NCI-H345 treated with DMSO at 0.1 percent for 48 hours (cell line): ENCODE measurements around the gene SMYD3.
A peak's percentile ranks its signal among the peaks of the same experiment; 100 is the strongest.

ENCODE experiments used
- DNase-seq: peaks from one replicate; lab custom pipeline; 2025; ENCODE audit not compliant: unreplicated experiment; lab: John Stamatoyannopoulos, UW

Gene SMYD3

DNA sequence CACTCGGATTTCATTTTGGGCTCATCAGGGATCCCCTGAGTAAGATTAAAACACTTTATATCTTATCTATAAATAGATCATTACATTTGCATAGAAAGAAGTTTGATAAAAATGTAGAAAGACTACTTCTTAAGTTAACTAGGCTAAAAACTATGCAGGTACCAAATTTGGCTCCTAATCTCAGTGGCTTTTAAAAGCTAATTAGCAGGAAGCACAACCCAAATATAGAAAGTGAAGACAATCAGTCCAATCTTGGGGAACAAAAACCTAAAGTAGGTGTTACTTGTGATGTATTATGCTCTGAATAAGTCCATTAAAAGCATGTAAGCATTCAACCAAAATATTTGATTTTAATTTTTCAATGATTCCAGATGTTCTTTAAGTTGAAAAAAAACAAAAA lies 35.4 kb downstream of the SMYD3 start:
- DNase-seq = no peak

DNA sequence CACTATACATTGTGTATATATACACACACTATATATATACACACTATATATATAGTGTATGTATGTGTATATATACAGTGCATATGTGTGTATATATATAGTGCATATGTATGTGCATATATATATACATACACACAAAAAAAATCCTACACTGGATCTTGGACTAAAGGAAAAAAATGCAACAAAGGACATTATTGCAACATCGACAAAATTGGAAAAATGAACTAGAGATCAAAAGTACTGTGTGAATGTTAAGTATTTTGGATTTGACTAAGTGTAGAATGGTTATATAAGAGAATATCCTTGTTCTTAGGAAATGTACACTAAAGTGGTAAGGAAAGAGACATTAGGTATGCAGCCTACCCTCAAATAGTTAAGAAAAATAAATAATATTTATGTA lies 36.5 kb downstream of the SMYD3 start:
- no peak for DNase-seq

DNA sequence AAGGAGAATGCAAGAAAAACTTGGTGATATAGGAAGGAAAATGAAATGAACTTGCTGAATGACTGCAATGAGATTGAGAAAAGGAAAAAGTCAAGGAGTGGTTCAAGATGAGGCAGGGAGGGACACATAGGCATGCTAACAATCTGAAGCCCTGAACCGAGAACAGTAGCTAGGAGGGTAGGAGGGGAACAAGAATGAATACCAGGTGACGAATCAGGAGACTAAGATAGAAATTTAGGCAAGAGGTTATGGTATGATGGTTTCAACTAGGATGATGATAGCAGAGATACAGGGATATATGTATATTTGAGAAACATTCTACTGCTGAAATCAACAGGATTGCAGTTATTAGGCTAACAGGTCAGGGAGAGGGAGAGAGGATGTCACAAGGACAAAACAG lies 44.1 kb downstream of the SMYD3 start:
- no peak for DNase-seq

DNA sequence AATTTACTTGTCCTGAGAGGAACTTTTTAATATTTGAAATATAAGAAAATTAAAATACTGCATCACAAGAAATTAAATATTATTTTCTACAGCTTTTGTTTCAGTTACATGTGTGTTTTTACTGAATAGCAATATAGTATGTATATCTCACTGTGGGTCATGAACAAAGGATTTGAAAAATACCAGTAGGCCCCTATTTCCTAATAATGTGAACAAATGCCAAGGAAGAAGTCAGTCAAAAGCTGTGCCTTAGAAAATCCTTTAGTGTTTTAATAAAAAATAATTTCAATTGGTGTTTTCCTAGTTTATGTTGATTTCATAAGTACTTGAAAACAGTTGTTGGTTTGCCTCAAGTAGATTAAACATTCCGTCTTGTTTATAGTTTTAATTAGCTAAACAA lies 46.7 kb downstream of the SMYD3 start:
- no peak for DNase-seq

DNA sequence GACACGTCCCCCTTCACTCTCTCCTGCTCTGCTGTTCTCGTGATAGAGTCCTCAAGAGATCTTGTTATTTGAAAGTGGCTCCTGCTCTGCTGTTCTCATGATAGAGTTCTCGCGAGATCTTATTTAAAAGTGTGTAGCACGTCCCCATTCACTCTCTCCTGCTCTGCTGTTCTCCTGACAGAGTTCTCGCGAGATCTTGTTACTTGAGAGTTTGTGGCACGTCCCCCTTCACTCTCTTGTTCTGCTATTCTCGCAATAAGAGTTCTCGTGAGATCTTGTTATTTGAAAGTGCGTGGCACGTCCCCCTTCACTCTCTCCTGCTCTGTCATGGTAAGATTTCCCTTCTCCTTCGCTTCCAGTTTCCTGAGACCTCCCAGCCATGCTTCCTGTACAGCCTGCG lies 47.9 kb downstream of the SMYD3 start:
- no peak for DNase-seq

DNA sequence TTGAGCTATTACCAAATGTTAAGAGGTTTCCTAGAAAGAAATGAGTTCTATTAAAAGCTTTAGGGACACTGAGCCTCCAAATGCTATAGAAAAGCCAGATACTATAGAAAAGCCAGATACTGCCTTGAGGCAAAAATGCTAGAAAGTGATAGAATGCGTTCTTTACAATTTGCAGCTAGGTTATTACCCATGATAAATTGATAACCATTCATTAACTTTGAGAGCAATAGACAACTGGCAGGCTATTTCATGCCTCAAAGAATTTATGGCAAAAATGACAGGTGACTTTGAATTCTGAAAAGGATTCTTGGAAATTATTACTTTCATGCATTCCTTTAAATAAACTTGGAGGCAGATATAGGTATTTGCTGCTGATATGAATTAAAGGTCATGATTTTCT lies 51.6 kb downstream of the SMYD3 start:
- no peak for DNase-seq

DNA sequence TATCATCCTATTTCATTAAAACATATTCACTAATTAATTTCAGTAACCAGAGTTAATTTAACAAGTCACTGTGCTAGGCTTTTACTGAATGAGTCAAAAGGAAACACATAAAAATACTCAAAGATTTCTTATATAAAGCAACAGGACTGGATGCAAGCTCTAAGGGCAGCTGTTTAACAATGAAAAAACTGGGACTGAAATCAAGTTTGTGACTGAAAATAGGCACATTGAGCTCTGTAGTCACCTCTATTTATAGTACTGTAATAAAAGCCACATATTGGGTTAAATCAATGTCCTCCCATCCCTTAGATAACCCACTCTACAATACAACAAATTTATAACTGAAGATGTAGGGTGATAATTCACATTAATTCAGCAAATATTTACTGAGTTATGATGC lies 52.4 kb downstream of the SMYD3 start:
- no peak for DNase-seq

DNA sequence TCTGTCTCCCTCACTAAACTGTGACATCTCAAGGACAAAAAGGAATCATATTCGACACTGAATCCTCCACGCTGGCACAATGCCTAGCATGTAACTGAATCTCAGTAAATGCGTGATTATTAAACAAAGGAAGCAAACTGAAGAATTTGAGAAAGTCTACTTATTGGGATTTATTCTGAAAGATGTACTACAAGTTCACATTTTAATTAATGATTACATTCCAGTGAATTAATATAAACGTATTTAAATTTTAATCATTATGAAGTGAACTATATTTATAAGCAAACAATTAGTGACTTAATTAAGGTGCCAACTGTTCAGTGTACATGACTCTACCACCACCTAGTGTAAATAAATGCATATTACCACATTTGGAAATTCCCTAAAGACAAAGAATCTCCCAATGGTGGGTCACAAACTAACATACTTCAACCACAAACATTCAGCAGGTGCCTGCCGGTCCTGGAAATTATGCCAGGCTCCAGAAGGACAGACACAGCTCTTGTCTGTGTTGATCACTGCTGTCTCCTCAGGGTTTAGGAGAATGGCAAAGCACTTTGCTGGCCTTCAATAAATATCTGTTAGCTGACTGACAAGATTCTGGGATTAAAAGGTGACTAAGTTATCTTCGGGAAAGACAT lies 56.3 kb downstream of the SMYD3 start:
- peak; percentile 30 for DNase-seq

DNA sequence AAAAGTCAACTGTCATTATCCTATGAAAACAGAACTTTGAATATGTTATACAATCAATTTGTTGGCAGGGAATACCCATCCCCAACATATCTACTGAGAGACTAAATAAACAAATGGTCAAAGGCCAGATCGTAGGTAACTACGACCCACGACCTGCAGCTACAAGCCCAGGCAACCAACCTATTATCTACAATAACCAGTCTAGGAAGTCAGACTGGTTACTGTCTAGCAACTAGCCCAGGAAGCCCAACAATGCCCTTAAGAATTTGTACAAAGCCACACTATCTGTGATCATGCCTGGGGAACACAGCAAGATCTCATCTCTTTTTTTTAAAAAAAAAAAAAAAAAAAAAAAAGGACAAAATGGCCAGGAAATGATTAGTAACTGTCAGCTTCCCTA lies 58.7 kb downstream of the SMYD3 start:
- no peak for DNase-seq

DNA sequence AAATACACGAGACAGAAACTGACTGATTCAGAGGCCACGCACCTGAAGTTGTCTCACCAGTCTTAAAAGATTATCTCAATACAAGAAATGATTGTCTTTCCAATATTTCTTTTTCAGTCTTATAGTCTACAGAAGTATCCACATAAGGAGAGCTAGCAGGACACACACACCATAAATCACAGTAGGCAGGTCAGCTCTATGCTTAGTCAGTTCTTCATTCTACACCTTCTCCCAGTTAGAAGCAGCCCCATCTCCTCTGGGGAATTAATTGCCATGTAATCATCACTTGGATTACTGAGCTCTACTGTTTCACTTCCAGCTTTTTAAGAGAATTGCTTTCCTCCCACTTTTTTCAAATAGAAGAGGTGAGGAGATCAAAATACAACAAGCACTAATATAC lies 59.6 kb downstream of the SMYD3 start:
- no peak for DNase-seq

DNA sequence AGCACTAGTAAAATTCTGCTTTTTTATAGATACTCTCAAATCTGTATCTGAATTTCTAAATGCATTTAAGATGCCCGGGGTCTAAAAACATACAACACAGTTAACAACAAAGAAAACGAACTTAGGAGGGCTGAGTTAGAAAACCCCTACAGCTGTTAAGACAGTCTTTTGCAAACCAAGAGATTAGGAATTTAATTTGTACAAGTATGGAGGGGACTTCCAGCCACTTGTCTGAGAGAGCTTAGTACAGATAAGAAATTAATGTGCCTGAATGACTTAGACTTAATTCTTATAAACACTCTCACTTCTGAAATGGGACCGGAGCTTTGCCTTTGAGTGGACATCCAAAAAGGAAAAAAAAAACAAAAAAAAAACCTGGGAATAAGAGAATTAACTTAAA lies 61.6 kb downstream of the SMYD3 start:
- DNase-seq = no peak

DNA sequence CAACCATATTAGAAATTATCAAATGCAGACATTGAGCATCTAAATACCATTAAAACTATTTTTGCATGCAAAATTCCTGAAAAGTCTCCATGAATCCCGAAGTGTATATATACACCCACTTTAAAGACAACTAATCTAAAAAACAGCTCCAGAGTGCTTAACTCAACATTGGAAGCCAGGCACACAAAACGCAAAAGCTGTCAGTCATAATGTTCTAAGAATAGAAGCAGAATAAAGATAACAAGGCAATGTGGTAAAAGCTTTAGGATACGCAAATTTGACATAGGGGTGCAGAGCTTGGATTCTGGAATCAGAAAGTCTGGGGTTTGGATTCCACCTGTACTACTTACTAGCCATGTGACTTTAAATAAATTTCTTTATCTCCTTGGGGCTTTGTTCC lies 62.5 kb downstream of the SMYD3 start:
- DNase-seq = no peak

DNA sequence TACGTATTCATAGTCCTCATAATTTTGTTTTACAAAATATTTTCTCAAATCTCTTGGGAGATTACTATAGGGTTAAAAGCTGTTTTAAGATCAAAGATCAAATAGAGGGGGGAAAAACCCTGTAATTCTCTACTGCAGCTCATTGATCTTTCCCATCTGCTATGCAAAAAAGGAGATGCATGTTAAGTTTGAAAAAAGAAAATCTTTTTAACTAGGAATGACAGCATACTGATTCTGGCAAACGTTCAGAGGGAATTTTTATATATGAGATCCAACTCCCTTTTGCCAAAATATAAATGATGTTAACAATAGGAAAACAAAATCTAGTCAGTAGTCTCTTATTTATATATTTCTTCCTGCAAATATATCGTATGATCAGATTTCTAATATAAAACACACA lies 69.1 kb downstream of the SMYD3 start:
- no peak for DNase-seq

DNA sequence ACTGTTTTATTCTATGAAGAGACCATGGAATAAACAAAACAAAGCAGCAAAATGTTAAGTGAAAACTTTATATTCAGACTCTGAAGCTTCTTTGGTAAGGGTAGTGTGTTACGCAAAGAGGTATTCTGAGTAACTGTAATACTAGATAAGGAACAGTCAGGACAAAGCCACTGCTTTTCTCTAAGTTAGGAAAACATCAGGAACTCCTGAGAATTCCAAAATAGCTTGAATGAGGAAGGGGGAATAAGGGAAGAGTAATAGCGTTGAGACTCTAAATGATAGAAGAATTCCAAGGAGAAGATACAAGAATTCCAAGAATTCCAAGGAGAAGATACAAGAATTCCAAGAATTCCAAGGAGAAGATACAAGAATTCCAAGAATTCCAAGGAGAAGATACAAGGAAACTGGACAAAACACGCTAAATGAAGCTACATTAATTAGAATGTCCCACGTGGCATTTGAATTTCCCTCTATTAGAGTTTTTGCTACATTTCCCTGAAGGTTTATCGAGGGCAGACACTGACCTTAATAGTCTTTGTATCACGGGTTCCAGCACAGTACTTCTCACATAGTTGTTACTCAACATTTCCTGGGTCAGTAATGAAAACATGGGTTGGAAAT lies 71.5 kb downstream of the SMYD3 start:
- no peak for DNase-seq

DNA sequence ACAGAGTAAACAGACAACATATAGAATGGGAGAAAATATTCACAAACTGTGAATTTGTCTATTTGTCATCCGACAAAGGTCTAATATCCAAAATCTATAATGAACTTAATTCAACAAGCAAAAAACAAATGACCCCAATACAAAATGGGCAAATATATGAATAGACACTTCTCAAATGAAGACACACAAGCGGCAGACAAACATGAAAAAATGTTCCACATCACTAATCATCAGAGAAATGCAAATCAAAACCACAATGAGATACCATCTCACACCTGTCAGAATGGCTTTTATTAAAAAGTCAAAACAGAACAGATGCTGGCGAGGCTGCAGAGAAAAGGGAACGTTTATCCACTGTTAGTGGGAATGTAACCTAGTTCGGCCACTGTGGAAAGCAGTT lies 72.7 kb downstream of the SMYD3 start:
- no peak for DNase-seq

DNA sequence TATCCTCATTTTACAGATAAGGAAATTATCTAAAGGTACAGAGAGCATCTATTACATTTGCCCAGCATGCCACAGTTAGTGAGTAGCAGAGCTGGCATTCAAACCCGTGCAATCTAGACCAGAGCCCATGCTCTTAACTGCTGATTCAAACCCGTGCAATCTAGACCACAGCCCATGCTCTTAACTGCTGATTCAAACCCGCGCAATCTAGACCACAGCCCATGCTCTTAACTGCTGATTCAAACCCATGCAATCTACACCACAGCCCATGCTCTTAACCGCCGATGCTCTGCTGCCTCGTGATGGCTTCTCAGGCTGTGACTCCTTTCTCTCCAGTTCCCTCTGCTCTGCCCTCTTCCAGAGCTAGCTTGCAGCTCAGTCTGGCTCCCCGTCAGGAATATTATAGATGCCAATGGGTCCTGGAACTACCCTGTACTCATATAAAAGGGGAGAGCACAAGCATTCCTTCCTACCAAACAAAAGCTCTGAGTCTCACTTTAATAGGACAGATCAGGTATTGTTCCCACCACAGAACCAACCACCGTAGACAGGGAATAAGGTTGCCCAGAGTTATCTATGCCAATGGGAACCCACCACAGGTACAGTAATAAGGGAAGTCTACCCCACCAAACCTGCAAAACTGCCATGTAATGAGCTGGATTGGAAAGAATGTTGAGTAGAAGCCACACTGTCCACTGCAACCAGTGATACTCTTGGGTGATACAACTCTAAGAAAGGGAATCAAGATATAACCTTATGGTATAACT lies 78.4 kb downstream of the SMYD3 start:
- no peak for DNase-seq

DNA sequence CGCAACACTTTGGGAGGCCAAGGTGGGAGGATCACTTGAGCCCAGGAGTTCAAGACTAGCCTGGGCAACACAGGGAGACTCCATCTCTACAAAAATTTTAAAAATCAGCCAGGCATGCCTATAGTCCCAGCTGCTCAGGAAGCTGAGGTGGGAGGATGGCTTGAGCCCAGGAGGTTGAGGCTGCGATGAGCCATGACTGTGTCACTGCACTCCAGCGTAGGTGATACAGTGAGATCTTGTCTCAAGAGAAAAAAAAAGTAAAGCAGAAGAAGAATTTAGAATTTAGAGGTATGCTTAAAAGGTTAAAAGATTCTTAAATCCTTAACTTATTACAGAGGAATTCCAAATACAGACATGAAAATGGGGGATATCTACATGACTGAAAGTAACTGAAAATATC lies 79.5 kb downstream of the SMYD3 start:
- no peak for DNase-seq

DNA sequence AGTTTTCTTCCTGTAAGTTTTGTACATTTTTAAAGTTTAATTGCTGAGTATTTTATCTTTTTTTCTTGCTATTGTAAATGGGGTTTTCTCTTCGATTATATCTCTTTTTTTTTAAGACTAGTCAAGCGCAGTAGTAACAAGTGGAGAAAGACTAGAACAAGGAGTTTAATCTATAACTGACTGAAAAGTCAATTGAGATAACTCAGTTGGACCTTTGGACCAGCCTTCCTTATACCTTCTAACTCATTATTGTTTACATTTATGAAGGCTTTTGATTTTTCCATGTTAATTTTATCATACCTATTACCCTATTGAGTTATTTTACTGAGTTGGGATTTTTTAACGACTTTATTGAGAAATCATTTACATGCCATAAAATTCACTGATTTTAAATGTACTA lies 81.2 kb downstream of the SMYD3 start:
- no peak for DNase-seq

DNA sequence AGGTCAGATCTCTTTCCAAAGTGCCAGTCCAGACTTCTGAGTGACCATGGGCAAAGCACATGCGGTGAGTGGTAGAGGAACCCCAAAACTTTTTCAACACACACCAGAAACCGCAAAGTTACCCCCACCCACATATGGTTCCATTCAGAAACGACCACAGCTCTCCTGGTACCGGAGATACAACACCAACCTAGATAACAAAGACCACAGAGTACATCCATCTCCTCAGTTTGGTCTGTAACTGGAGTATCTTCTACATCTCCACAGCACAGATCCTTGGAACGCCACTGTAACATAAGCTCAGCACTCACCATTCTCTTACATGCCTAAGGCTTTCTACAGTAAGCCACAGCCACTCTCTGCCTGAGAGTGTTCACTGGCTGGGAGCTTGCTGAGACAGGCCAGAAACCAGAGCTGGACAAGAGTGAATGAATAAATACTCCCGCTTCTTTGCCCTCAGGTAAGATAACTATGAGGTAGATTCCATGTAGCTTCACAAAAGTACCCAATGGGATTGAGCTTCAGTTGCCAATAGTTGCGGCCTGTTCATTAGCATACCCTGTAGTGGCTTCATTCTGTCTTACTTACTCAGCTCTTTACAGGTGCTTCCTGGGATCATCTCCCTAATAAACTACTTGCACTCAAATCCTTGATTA lies 81.8 kb downstream of the SMYD3 start:
- DNase-seq = no peak

DNA sequence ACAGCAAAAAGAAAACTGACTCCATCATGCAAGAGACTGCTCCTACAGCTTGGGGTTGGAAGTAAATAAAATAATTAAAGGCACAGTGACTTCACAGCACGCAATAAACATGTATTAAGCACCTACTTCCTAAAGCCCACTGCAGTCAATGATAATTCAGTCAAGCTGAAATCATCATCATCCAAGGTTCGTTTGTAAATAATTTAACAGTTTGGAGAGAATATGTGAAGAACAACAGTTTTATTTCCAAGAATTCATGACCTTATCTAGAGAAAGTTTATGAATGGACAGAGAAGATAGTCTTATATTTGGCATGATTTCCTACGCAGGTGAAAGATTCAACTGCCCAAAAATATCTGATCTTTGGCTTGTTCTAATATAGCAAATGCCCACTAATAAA lies 86.8 kb downstream of the SMYD3 start:
- DNase-seq = no peak

DNA sequence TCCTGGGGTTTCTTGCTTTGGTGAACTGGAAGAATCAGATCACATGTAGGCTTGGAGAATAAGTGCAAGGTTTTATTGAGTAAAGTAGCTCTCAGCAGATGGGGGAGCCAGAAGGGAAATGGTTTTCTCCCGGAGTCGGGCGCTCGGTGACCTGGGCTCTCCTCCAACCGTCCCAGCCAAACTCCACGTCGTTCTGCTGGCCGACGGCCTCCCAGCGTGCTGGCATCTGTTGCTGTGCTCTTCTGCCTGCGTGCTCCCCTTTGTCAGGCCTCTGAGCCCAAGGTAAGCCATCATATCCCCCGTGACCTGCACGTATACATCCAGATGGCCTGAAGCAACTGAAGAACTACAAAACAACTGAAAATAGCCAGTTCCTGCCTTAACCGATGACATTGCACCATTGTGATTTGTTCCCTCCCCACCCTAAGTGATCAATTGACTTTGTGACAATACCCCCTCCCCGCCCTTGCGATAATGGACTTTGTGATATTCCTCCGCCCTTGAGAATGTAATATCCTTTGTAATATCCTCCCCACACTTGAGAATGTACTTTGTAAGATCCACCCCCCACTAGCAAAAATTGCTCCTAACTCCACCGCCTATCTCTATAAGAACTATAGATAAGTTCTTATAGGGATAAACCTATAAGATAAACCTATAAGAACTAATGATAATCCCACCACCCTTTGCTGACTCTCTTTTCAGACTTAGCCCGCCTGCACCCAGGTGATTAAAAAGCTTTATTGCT lies 88.3 kb downstream of the SMYD3 start:
- no peak for DNase-seq
